GM12875 (cell line): Measurements from ENCODE around the gene RAPGEF6.
"Not testable (repeated sequence)": the region's sequence is repeated elsewhere in the genome, so short reads cannot be mapped to it uniquely, and the experiment has no call there.

ENCODE experiments used
- H3K4me3 ChIP-seq: one replicate; pipeline ENCODE4 v1.5.1; 2011; ENCODE audit warnings: low read depth, low read length, control low read depth
- TF ChIP-seq, protein P1 (sequence below): IDR thresholded peaks from 2 replicates; pipeline ENCODE4 v1.5.1; 2011; ENCODE audit warnings: low read depth, mild to moderate bottlenecking, control low read depth, inconsistent platforms, low read length, moderate library complexity, borderline replicate concordance; ENCODE audit not compliant: insufficient read depth

The RAPGEF6 gene

DNA sequence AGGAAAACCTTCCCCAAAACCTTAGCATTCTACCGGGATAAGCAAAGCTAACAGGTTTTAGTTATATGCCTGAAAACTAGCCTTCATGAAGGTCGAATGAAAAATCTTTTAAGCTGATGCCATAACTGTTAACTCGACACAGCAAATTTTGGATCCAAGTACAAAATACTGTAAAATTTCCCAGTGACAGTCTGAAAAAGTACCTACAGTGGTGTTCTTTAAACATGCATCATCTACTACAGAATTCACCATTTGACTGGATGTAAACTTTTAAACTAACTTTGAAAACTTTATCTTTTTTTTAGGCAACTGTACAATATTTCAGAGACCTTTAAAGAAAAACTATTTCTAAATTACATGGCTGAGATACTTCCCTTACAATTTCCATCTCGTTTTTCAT lies 791 bp downstream of the RAPGEF6 start:
- TF ChIP-seq, protein P1, sequence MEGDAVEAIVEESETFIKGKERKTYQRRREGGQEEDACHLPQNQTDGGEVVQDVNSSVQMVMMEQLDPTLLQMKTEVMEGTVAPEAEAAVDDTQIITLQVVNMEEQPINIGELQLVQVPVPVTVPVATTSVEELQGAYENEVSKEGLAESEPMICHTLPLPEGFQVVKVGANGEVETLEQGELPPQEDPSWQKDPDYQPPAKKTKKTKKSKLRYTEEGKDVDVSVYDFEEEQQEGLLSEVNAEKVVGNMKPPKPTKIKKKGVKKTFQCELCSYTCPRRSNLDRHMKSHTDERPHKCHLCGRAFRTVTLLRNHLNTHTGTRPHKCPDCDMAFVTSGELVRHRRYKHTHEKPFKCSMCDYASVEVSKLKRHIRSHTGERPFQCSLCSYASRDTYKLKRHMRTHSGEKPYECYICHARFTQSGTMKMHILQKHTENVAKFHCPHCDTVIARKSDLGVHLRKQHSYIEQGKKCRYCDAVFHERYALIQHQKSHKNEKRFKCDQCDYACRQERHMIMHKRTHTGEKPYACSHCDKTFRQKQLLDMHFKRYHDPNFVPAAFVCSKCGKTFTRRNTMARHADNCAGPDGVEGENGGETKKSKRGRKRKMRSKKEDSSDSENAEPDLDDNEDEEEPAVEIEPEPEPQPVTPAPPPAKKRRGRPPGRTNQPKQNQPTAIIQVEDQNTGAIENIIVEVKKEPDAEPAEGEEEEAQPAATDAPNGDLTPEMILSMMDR, result no peak
- H3K4me3 ChIP-seq, result peak overlapping the region; percentile 87

DNA sequence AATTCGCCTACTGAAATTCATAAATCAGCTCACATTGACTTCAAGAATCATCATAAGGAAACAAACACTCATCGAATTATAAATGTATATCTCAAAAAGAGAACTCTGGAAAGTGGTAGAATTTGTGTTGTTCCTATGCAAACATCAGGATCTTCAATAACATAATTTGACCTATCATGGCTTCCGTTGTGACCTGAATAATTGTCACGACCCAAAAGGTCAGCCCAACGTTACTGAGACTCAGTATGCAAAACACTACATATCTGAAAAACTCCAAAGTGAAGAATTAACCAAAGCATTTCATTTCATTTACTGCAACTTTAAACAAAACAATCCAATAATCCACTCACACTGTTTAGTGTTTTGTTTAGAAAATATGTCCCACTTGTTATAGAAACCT lies 1.2 kb downstream of the RAPGEF6 start:
- peak overlapping the region; percentile 87 for H3K4me3 ChIP-seq

DNA sequence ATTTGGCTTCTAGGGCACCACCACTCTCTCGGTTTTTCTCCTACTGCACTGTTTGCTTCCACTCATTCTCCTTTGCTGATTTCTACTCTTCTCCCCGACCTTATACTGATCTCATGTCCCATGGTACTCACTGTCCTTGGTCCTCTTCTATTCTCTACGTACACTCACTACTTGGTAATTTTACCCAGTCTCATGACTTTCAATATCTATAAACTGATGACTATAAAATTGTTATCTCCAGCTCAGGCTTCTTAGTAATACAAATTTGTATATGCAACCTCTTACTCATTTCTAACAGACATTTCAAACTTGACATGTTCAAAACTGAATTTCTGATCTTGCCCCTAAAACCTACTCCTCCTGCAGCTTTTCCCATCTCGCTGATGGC lies 4.1 kb downstream of the RAPGEF6 start:
- no peak overlapping the region for H3K4me3 ChIP-seq
- TF ChIP-seq, protein P1, result no peak

More for the DNA sequence above, 1.2 kb downstream of the RAPGEF6 start:
- TF ChIP-seq, protein P1, result no peak

DNA sequence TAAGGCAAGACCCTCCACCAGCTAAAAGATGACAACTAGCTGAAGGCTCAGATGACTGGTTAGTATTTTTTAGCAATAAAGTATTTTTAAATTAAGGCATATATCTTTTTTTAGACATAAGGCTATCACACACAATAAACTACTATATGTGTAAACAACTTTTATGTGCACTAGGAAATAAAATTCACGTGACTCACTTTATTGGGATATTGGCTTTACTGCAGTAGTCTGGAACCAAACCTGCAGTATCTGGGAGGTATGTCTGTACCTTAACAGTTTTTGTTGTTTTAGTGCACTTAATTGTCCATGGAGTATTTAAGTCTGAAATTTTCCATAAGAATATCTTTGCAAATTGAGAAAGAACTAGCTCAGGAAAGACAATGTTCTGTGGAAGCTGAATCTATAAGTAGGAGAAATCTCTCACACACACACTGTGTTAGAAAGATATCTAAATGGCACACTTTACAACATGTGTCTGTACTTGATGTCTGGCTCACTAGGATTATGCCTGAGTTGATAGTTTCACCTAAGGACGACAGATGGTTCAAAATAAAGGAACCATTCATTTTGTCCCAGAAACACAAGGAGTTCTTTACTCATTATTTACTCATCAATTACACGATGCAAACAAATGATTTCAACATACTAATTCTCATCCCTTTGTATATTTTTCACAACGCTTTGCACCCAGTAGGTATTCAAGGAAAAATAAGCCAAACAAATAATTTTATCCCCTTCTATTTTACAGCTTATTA lies 4.6 kb downstream of the RAPGEF6 start:
- no peak overlapping the region for H3K4me3 ChIP-seq
- TF ChIP-seq, protein P1, result no peak

DNA sequence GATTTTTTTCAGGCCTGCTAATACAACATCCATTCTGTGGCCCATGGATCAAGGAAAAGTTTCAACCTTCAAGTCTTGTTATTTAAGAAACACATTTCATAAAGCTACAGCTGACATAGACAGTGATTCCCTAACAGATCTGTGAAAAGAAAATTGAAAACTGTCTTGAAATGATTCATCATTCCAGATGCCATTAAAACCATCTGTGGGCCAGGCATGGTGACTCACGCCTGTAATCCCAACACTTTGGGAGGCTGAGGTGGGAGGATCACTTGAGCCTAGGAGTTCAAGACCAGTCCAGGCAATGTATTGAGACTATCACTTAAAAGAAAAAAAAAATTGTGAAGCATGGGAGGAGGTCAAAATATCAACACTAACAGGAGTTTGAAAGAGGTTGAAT lies 6.0 kb downstream of the RAPGEF6 start:
- H3K4me3 ChIP-seq, result no peak overlapping the region
- TF ChIP-seq, protein P1, result no peak

DNA sequence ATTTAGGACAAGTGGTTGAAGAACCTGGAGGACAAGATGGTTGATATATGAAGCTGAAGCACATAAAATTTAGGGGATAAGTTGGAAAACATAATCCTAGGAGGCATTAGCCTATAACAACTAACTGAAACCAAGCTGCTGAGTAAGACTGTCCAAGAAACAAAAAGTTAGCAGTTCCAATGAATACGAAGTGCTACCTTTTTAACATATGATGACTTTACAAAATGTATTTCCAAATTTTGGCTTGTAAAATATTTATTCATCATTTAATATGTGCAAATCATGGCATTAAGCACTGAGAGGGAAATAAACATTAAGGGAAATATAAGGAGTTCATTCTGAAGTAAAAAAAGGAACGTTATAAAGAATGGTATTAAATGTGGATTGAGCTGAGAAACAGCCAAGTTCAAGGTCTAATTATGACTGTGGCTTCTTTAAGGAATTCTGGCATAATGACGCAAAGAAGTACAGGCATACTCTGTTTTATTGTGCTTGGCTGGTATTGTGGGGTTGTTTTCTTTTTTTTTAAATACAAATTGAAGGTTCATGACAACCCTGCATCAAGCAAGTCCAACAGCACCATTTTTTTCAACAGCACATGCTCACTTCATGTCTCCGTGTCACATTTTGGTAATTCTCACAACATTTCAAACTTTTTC lies 7.7 kb downstream of the RAPGEF6 start:
- H3K4me3 ChIP-seq, result no peak overlapping the region
- TF ChIP-seq, protein P1, result no peak

DNA sequence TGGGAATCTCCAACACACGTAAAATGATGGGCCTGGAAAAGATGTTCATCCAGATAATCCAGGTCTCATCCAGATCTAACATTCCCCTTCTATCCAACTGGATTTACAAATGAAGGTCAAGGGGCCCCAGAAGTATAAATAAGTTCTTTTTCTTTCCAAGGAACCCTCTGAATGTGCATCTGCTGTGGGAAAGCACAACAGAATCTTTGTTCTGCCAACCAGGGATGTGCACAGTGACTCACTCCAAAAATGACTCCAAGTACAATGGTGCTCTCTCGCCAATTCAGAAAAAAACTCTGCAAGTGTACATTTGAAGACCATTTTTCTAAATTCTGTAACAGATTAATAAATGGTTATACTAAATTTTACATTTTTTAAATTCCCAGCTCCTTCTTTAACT lies 12.4 kb downstream of the RAPGEF6 start:
- TF ChIP-seq, protein P1, result no peak

DNA sequence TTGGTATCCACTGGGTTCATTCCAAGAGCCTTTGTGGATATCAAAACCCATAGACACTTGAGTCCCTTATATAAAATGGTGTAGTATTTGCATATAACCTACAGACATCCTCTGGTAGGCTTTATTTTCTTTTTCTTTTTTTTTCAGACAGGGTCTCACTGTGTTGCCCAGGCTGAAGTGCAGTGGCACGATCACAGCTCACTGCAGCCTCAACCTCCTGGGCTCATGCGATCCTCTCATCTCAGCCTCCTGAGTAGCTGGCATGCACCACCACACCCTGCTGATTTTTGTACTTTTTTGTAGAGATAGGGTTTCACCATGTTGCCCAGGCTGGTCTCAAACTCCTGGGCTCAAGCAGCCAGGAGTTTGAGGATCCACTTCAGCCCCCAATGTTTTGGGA lies 13.9 kb downstream of the RAPGEF6 start:
- not testable (repeated sequence) for H3K4me3 ChIP-seq

More for the DNA sequence above, 12.4 kb downstream of the RAPGEF6 start:
- no peak overlapping the region for H3K4me3 ChIP-seq
